ENCODE data around the gene ADAMTSL1. TPM values are rescaled to one million over a fixed set of nuclear protein-coding genes. Genes with fewer than 3 reads are reported as not detected.

Gene ADAMTSL1
- polyA plus RNA-seq, 1 donor from 2014 or later, result 1.1 TPM

DNA sequence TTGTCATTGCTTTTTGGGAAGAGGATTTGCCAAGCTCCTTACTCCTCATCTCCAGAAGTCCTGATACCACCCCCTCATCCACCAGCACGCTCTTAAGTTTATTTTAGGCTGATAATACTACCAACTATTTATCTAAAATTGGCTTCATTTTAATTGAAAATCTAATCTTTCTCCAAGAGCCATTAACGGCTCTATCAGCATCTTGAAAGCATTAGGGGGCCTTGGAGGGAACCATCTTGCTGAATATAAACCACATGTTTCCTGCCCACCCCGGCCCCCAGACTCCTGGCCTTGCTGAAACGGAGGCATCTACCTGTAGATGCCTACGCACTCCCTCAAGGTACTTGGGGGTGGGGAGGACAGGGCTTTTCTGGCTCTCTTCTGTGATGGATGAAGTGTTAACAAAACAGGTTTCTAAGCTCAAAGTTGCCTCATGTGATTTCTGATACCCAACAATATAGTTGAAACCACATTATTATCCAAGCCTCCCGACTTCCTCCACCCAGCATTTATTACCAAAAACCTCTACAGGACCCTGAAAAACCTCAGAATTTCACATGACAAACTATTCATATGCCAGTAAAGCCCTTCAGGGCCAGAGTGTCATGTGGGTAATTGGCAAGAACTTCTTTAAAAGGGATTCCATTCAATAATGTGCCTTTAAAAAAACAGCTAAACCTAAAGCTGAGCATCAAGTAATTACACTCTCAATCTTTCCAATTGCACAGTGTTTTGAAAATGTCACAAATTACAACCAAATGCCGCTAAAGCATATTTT is 462.3 kb downstream of the ADAMTSL1 start:
- TF ChIP-seq EP300 (conservative IDR thresholded peaks at IDR 0.05; ENCODE audit: poor library complexity, severe bottlenecking) (no peak), RAD21 (conservative IDR thresholded peaks at IDR 0.05) (no peak), MXI1 (conservative IDR thresholded peaks at IDR 0.05; ENCODE audit: poor library complexity, severe bottlenecking) (no peak), SMC3 (conservative IDR thresholded peaks at IDR 0.05; ENCODE audit: poor library complexity) (no peak), POLR2AphosphoS5 (IDR thresholded peaks at IDR 0.05) (no peak), TAF1 (IDR thresholded peaks at IDR 0.05; ENCODE audit: low read depth) (no peak), EZH2 (IDR thresholded peaks at IDR 0.05; ENCODE audit: borderline replicate concordance, insufficient read depth, low read length, poor library complexity, severe bottlenecking) (no peak)
- TF ChIP-seq, protein P1, sequence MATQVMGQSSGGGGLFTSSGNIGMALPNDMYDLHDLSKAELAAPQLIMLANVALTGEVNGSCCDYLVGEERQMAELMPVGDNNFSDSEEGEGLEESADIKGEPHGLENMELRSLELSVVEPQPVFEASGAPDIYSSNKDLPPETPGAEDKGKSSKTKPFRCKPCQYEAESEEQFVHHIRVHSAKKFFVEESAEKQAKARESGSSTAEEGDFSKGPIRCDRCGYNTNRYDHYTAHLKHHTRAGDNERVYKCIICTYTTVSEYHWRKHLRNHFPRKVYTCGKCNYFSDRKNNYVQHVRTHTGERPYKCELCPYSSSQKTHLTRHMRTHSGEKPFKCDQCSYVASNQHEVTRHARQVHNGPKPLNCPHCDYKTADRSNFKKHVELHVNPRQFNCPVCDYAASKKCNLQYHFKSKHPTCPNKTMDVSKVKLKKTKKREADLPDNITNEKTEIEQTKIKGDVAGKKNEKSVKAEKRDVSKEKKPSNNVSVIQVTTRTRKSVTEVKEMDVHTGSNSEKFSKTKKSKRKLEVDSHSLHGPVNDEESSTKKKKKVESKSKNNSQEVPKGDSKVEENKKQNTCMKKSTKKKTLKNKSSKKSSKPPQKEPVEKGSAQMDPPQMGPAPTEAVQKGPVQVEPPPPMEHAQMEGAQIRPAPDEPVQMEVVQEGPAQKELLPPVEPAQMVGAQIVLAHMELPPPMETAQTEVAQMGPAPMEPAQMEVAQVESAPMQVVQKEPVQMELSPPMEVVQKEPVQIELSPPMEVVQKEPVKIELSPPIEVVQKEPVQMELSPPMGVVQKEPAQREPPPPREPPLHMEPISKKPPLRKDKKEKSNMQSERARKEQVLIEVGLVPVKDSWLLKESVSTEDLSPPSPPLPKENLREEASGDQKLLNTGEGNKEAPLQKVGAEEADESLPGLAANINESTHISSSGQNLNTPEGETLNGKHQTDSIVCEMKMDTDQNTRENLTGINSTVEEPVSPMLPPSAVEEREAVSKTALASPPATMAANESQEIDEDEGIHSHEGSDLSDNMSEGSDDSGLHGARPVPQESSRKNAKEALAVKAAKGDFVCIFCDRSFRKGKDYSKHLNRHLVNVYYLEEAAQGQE (IDR thresholded peaks at IDR 0.05; ENCODE audit: borderline replicate concordance), result no peak
- TF ChIP-seq, protein P2, sequence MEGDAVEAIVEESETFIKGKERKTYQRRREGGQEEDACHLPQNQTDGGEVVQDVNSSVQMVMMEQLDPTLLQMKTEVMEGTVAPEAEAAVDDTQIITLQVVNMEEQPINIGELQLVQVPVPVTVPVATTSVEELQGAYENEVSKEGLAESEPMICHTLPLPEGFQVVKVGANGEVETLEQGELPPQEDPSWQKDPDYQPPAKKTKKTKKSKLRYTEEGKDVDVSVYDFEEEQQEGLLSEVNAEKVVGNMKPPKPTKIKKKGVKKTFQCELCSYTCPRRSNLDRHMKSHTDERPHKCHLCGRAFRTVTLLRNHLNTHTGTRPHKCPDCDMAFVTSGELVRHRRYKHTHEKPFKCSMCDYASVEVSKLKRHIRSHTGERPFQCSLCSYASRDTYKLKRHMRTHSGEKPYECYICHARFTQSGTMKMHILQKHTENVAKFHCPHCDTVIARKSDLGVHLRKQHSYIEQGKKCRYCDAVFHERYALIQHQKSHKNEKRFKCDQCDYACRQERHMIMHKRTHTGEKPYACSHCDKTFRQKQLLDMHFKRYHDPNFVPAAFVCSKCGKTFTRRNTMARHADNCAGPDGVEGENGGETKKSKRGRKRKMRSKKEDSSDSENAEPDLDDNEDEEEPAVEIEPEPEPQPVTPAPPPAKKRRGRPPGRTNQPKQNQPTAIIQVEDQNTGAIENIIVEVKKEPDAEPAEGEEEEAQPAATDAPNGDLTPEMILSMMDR (IDR thresholded peaks at IDR 0.05; ENCODE audit: poor library complexity, severe bottlenecking), result no peak
- H3K4me3 ChIP-seq (ENCODE audit: low read length), result no peak overlapping the region
- no peak overlapping the region for H2AFZ ChIP-seq (ENCODE audit: low read depth, low read length)
- no peaks in the 10 kb centered on the region for H3K27me3 ChIP-seq (ENCODE audit: insufficient read depth, low read depth, low read length)
- no peak overlapping the region for H3K9ac ChIP-seq (ENCODE audit: low read length)
- no peaks in the 10 kb centered on the region for H3K9me2 ChIP-seq (ENCODE audit: insufficient read depth, low read length)
- no peak overlapping the region for H3K4me2 ChIP-seq (ENCODE audit: low read length)
- no peaks in the 10 kb centered on the region for H3F3A ChIP-seq (ENCODE audit: insufficient read depth, low read length, poor library complexity, severe bottlenecking)
- H3K27ac ChIP-seq (ENCODE audit: low read length), result no peak overlapping the region
- no peaks in the 10 kb centered on the region for H3K36me3 ChIP-seq (ENCODE audit: insufficient read depth, low read length)
- no peaks in the 10 kb centered on the region for H4K20me1 ChIP-seq (ENCODE audit: insufficient read depth)
- H3K9me3 ChIP-seq (ENCODE audit: low read length), result no peaks in the 10 kb centered on the region
- H3K79me2 ChIP-seq (replicated peaks; ENCODE audit: insufficient read depth, low read length), result no peaks in the 10 kb centered on the region

DNA sequence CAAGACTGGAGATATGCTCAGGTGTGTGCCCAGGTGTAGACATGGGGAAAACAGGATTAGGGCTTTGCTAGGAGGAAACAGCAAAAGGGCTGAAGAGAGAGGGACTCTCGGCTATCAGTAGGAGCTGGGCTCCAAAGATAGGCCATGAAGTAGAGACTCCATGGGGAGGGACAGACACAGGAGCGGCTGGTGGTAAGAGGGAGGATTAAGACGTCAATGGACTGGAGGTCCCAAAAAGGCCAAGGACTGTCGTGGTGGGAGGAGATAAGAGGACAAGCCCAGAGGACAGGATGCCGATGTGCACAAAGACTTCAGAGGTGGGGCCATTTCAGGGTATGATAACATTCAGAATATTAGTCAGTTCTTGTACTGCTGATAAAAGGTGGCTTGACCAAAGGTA is 466.0 kb downstream of the ADAMTSL1 start:
- TF ChIP-seq MXI1 (conservative IDR thresholded peaks at IDR 0.05; ENCODE audit: poor library complexity, severe bottlenecking) (no peak), TAF1 (IDR thresholded peaks at IDR 0.05; ENCODE audit: low read depth) (no peak), SMC3 (conservative IDR thresholded peaks at IDR 0.05; ENCODE audit: poor library complexity) (no peak), POLR2AphosphoS5 (IDR thresholded peaks at IDR 0.05) (no peak), EZH2 (IDR thresholded peaks at IDR 0.05; ENCODE audit: borderline replicate concordance, insufficient read depth, low read length, poor library complexity, severe bottlenecking) (no peak), RAD21 (conservative IDR thresholded peaks at IDR 0.05) (no peak), EP300 (conservative IDR thresholded peaks at IDR 0.05; ENCODE audit: poor library complexity, severe bottlenecking) (no peak)
- TF ChIP-seq, protein P1 (IDR thresholded peaks at IDR 0.05; ENCODE audit: borderline replicate concordance), result no peak
- TF ChIP-seq, protein P2 (IDR thresholded peaks at IDR 0.05; ENCODE audit: poor library complexity, severe bottlenecking), result no peak
- no peak overlapping the region for H3K4me3 ChIP-seq (ENCODE audit: low read length)
- no peak overlapping the region for H2AFZ ChIP-seq (ENCODE audit: low read depth, low read length)
- no peak overlapping the region for H3K9ac ChIP-seq (ENCODE audit: low read length)
- no peaks in the 10 kb centered on the region for H3K36me3 ChIP-seq (ENCODE audit: insufficient read depth, low read length)
- no peaks in the 10 kb centered on the region for H4K20me1 ChIP-seq (ENCODE audit: insufficient read depth)
- no peaks in the 10 kb centered on the region for H3K9me2 ChIP-seq (ENCODE audit: insufficient read depth, low read length)
- H3K4me2 ChIP-seq (ENCODE audit: low read length), result no peak overlapping the region
- no peaks in the 10 kb centered on the region for H3F3A ChIP-seq (ENCODE audit: insufficient read depth, low read length, poor library complexity, severe bottlenecking)
- H3K27me3 ChIP-seq (ENCODE audit: insufficient read depth, low read depth, low read length), result no peaks in the 10 kb centered on the region
- H3K79me2 ChIP-seq (replicated peaks; ENCODE audit: insufficient read depth, low read length), result no peaks in the 10 kb centered on the region
- no peaks in the 10 kb centered on the region for H3K9me3 ChIP-seq (ENCODE audit: low read length)
- no peak overlapping the region for H3K27ac ChIP-seq (ENCODE audit: low read length)

Measured in neural cell (in vitro differentiated cells).